ENCODE results near the gene FCHO2. TPM values are rescaled to one million over a fixed set of nuclear protein-coding genes. Genes with fewer than 3 reads are reported as not detected.

Gene FCHO2
- total RNA-seq, 1 experiment from 2014 or later = 8.9 TPM

DNA sequence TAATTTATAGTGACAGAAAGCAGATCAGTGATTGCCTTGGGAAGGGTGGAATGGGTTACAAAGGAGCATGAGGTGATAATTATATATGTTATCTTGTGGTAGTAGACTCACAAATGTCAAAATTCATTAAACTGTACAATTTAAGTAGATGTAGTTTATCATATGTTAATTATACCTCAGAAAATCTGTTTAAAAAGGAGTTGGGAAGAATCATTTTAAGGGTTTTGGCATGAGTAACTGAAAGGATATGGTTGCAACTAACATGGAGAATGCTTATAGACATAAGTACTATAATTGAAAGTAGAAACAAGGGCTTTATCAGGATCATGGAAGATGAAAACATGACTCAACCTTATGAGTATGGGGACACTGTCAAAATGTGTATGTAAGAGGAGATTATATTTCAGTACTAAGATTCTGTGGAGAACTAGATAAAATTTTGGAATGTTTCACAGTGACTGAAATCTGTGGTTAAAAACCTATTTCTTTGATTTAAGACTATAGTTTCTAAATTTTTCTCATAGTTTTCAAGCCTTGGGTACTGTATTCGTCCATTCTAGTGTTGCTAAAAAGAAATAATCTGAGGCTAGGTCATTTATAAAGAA, 73.3 kb downstream of the FCHO2 start:
- Histone ChIP-seq H3K4me3 (no peak overlapping the region), H3K27me3 (replicated peaks) (no peaks in the 10 kb centered on the region), H3K36me3 (no peaks in the 10 kb centered on the region), H3K9me3 (replicated peaks) (no peaks in the 10 kb centered on the region), H3K4me1 (replicated peaks) (peaks cover 20% of the 10 kb centered on the region), H3K27ac (no peak overlapping the region)
- DNase-seq (ENCODE audit: low read depth in 1 of 2, low spot score in 2 of 2) = no peak

GRCh38 chr5:73030531-73030930, 74.7 kb downstream of the FCHO2 start:
- no peak overlapping the region for H3K4me3 ChIP-seq
- DNase-seq (ENCODE audit: low read depth in 1 of 2, low spot score in 2 of 2) = no peak
- H3K27ac ChIP-seq = peak overlapping the region; percentile 58
- H3K4me1 ChIP-seq (replicated peaks) = peaks cover 20% of the 10 kb centered on the region
- H3K27me3 ChIP-seq (replicated peaks) = no peaks in the 10 kb centered on the region
- no peaks in the 10 kb centered on the region for H3K9me3 ChIP-seq (replicated peaks)
- H3K36me3 ChIP-seq = no peaks in the 10 kb centered on the region

- Histone ChIP-seq H3K27ac (peak overlapping the region; percentile 58), H3K4me1 (replicated peaks) (peaks cover 20% of the 10 kb centered on the region), H3K27me3 (replicated peaks) (no peaks in the 10 kb centered on the region), H3K9me3 (replicated peaks) (no peaks in the 10 kb centered on the region), H3K4me3 (no peak overlapping the region), H3K36me3 (no peaks in the 10 kb centered on the region)
- peak; percentile 61 to 65 for DNase-seq (ENCODE audit: low read depth in 1 of 2, low spot score in 2 of 2)
Observed at GRCh38 chr5:73030995-73031394, 75.2 kb downstream of the FCHO2 start.

DNA sequence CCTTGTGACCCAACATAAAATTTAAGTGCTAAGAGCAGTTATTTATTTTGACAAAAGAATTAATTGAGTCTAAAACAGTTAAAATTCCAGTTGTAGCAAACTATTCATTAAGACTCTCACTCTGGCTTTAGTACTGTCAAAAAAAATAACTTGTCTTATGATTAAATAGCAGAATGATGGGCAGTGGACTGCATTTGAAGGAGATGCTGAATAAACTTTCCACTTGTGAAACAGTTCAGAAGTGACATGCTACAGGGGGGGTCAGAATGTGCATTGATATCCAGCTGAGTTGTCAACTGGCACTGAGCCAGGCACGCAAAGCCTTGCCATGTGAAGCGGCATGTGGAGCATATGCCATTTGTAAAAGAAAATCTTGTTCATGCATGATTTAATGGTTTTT, 76.0 kb downstream of the FCHO2 start:
- H3K27me3 ChIP-seq (replicated peaks) = no peaks in the 10 kb centered on the region
- H3K36me3 ChIP-seq = no peaks in the 10 kb centered on the region
- no peak overlapping the region for H3K4me3 ChIP-seq
- peaks cover 20% of the 10 kb centered on the region for H3K4me1 ChIP-seq (replicated peaks)
- H3K27ac ChIP-seq = peak overlapping the region; percentile 58
- H3K9me3 ChIP-seq (replicated peaks) = no peaks in the 10 kb centered on the region
- peak; percentile 54 to 80 for DNase-seq (ENCODE audit: low read depth in 1 of 2, low spot score in 2 of 2)

DNA sequence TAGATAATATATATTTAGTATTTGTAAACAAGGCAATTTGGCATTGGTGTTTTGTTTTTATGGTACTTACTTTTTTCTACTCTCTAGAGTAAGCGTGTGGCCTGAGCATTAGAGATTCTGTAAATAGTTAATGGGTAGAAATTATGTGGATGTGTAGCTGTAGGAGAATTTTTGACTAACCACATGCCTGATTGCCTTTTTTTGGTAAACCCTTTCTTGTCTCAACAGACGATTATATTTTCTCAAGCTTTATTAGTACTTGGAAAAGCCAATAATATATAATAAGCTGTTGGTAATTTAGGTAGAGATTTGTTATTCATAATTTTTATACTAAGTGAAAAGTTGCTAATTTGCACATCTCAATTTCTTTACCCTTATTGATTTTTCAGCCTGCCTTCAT, 76.8 kb downstream of the FCHO2 start:
- Histone ChIP-seq H3K4me3 (no peak overlapping the region), H3K4me1 (replicated peaks) (peaks cover 20% of the 10 kb centered on the region), H3K9me3 (replicated peaks) (no peaks in the 10 kb centered on the region), H3K36me3 (no peaks in the 10 kb centered on the region), H3K27ac (no peak overlapping the region), H3K27me3 (replicated peaks) (no peaks in the 10 kb centered on the region)
- DNase-seq (ENCODE audit: low read depth in 1 of 2, low spot score in 2 of 2) = no peak

DNA sequence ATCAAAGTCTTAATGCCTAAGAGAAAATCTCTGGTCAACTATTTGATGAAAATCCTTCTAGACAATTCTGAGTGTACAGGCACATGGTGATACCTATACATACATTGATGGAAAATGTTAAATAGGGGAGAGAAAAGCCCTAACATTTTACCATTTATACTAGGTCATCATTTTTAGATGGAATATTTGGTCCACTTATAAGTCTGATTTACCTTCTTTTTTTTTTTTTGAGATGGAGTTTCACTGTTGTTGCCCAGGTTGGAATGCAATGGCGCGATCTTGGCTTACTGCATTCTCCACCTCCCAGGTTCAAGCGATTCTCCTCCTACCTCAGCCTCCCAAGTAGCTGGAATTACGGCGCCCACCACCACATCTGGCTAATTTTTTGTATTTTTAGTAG, 81.7 kb downstream of the FCHO2 start:
- H3K36me3 ChIP-seq = no peaks in the 10 kb centered on the region
- no peaks in the 10 kb centered on the region for H3K9me3 ChIP-seq (replicated peaks)
- no peaks in the 10 kb centered on the region for H3K27me3 ChIP-seq (replicated peaks)
- no peak overlapping the region for H3K4me3 ChIP-seq
- H3K27ac ChIP-seq = no peak overlapping the region
- DNase-seq (ENCODE audit: low read depth in 1 of 2, low spot score in 2 of 2) = no peak
- H3K4me1 ChIP-seq (replicated peaks) = no peaks in the 10 kb centered on the region

DNA sequence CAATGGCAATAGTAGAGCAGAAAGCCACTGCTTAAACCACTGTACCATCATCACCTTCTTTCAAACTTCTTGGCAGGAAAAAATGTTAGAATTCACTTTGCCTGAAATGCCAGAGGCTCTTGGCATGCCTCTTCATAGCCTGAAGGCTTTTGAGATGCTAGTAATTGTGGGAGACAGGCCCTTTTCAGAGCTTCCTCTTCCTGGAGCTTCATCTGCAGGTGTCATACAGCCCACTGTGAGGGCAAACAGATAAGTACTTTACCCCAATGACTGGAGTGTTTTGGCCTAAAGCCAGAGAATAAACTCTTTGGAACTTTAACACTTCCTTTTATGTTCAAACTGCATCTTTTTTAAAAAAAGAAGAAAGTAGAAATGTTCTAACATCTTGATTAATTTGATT, 83.2 kb downstream of the FCHO2 start:
- Histone ChIP-seq H3K36me3 (no peaks in the 10 kb centered on the region), H3K4me1 (replicated peaks) (no peaks in the 10 kb centered on the region), H3K27ac (no peak overlapping the region), H3K9me3 (replicated peaks) (no peaks in the 10 kb centered on the region), H3K27me3 (replicated peaks) (no peaks in the 10 kb centered on the region), H3K4me3 (no peak overlapping the region)
- no peak for DNase-seq (ENCODE audit: low read depth in 1 of 2, low spot score in 2 of 2)

GRCh38 chr5:73042993-73043392, 87.2 kb downstream of the FCHO2 start:
- no peak for DNase-seq (ENCODE audit: low read depth in 1 of 2, low spot score in 2 of 2)
- H3K9me3 ChIP-seq (replicated peaks) = no peaks in the 10 kb centered on the region
- H3K27me3 ChIP-seq (replicated peaks) = no peaks in the 10 kb centered on the region
- no peaks in the 10 kb centered on the region for H3K4me1 ChIP-seq (replicated peaks)
- H3K4me3 ChIP-seq = no peak overlapping the region
- H3K27ac ChIP-seq = no peak overlapping the region
- H3K36me3 ChIP-seq = no peaks in the 10 kb centered on the region

- DNase-seq (ENCODE audit: low read depth in 1 of 2, low spot score in 2 of 2) = no peak
Observed at GRCh38 chr5:73044546-73044945, 88.7 kb downstream of the FCHO2 start.

GRCh38 chr5:73045623-73046022, 89.8 kb downstream of the FCHO2 start:
- H3K4me1 ChIP-seq (replicated peaks) = no peaks in the 10 kb centered on the region
- H3K36me3 ChIP-seq = no peaks in the 10 kb centered on the region
- DNase-seq (ENCODE audit: low read depth in 1 of 2, low spot score in 2 of 2) = no peak
- no peaks in the 10 kb centered on the region for H3K27me3 ChIP-seq (replicated peaks)
- no peak overlapping the region for H3K4me3 ChIP-seq
- H3K27ac ChIP-seq = no peak overlapping the region
- H3K9me3 ChIP-seq (replicated peaks) = no peaks in the 10 kb centered on the region

More at GRCh38 chr5:73044546-73044945, 88.7 kb downstream of the FCHO2 start:
- Histone ChIP-seq H3K27ac (no peak overlapping the region), H3K4me3 (no peak overlapping the region), H3K27me3 (replicated peaks) (no peaks in the 10 kb centered on the region), H3K4me1 (replicated peaks) (no peaks in the 10 kb centered on the region), H3K9me3 (replicated peaks) (no peaks in the 10 kb centered on the region), H3K36me3 (no peaks in the 10 kb centered on the region)

GRCh38 chr5:73061593-73061992, 105.8 kb downstream of the FCHO2 start:
- no peaks in the 10 kb centered on the region for H3K27me3 ChIP-seq (replicated peaks)
- H3K4me1 ChIP-seq (replicated peaks) = peaks cover under 1% of the 10 kb centered on the region
- no peak overlapping the region for H3K27ac ChIP-seq
- no peak for DNase-seq (ENCODE audit: low read depth in 1 of 2, low spot score in 2 of 2)
- no peaks in the 10 kb centered on the region for H3K9me3 ChIP-seq (replicated peaks)
- H3K4me3 ChIP-seq = no peak overlapping the region
- no peaks in the 10 kb centered on the region for H3K36me3 ChIP-seq

- H3K27ac ChIP-seq = no peak overlapping the region
- no peaks in the 10 kb centered on the region for H3K9me3 ChIP-seq (replicated peaks)
- no peaks in the 10 kb centered on the region for H3K27me3 ChIP-seq (replicated peaks)
- peaks cover 8% of the 10 kb centered on the region for H3K4me1 ChIP-seq (replicated peaks)
- peak in 1 of 2 experiments; percentile 16 for DNase-seq (ENCODE audit: low read depth in 1 of 2, low spot score in 2 of 2)
- H3K4me3 ChIP-seq = no peak overlapping the region
- peaks cover 5% of the 10 kb centered on the region; the same call in 1 of the 2 replicates for H3K36me3 ChIP-seq
Observed at GRCh38 chr5:73066466-73066865, 110.6 kb downstream of the FCHO2 start.

GRCh38 chr5:73067213-73067612, 111.4 kb downstream of the FCHO2 start:
- Histone ChIP-seq H3K27ac (no peak overlapping the region), H3K4me3 (no peak overlapping the region), H3K9me3 (replicated peaks) (no peaks in the 10 kb centered on the region), H3K36me3 (peaks cover 5% of the 10 kb centered on the region; the same call in 1 of the 2 replicates), H3K27me3 (replicated peaks) (no peaks in the 10 kb centered on the region), H3K4me1 (replicated peaks) (peaks cover 8% of the 10 kb centered on the region)
- peak in 1 of 2 experiments; percentile 6 for DNase-seq (ENCODE audit: low read depth in 1 of 2, low spot score in 2 of 2)

DNA sequence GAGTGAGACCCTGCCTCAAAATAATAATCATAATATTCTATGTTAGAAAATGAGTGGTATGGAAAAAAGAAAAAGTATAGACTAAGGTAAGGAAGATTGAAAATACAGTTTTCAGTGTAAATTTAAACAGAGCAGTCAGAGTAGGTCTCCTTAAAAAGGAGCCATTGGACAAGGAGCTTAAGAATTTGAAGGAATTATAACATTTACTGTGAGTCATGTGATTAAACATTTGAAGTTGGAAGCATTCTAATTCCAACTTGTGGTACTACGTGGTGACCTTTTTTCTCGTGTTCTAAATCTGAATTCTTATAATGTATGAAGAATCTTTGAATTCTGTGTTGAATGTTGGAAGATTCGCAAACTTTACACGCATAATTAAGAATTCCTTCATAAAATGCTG, 125.3 kb downstream of the FCHO2 start:
- Histone ChIP-seq H3K27ac (no peak overlapping the region), H3K9me3 (replicated peaks) (no peaks in the 10 kb centered on the region), H3K36me3 (peaks cover 9% of the 10 kb centered on the region), H3K27me3 (replicated peaks) (no peaks in the 10 kb centered on the region), H3K4me3 (no peak overlapping the region), H3K4me1 (replicated peaks) (no peaks in the 10 kb centered on the region)
- DNase-seq (ENCODE audit: low read depth in 1 of 2, low spot score in 2 of 2) = no peak

- DNase-seq (ENCODE audit: low read depth in 1 of 2, low spot score in 2 of 2) = no peak
- peaks cover 8% of the 10 kb centered on the region for H3K36me3 ChIP-seq
Observed at GRCh38 chr5:73088026-73088425, 132.2 kb downstream of the FCHO2 start.

More at GRCh38 chr5:73088026-73088425, 132.2 kb downstream of the FCHO2 start:
- Histone ChIP-seq H3K4me1 (replicated peaks) (no peaks in the 10 kb centered on the region; the same call in 1 of the 2 replicates), H3K4me3 (no peak overlapping the region), H3K27ac (no peak overlapping the region), H3K9me3 (replicated peaks) (no peaks in the 10 kb centered on the region), H3K27me3 (replicated peaks) (no peaks in the 10 kb centered on the region)
